DOHH2 (cell line): ENCODE measurements around the gene PDE4A.

Experiments used
- EZH2phosphoT487 ChIP-seq: fragments of 200-600 bp; sonication (generic); IDR thresholded peaks from 2 replicates; pipeline ENCODE4 v1.6.1; 2017; ENCODE audit warnings: borderline replicate concordance, mild to moderate bottlenecking, antibody characterized with exemption, low read length, moderate library complexity, mixed read lengths
- TF ChIP-seq, protein P1 (sequence below): fragments of 200-600 bp; sonication (generic); IDR thresholded peaks from one replicate; pipeline ENCODE4 v1.5.1; 2014; ENCODE audit warnings: antibody characterized with exemption, mild to moderate bottlenecking, low read depth, low read length; ENCODE audit not compliant: poor library complexity, severe bottlenecking

GRCh38 chr19:10403137-10404021, 17.0 kb upstream of the PDE4A start, which contains the start of gene CDC37:
- TF ChIP-seq, protein P1, sequence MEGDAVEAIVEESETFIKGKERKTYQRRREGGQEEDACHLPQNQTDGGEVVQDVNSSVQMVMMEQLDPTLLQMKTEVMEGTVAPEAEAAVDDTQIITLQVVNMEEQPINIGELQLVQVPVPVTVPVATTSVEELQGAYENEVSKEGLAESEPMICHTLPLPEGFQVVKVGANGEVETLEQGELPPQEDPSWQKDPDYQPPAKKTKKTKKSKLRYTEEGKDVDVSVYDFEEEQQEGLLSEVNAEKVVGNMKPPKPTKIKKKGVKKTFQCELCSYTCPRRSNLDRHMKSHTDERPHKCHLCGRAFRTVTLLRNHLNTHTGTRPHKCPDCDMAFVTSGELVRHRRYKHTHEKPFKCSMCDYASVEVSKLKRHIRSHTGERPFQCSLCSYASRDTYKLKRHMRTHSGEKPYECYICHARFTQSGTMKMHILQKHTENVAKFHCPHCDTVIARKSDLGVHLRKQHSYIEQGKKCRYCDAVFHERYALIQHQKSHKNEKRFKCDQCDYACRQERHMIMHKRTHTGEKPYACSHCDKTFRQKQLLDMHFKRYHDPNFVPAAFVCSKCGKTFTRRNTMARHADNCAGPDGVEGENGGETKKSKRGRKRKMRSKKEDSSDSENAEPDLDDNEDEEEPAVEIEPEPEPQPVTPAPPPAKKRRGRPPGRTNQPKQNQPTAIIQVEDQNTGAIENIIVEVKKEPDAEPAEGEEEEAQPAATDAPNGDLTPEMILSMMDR: no peak
- no peak for TF ChIP-seq EZH2phosphoT487
